ENCODE data around the gene TMEM263. TPM values are rescaled to one million over a fixed set of nuclear protein-coding genes. Genes with fewer than 3 reads are reported as not detected.

Gene TMEM263
- total and polyA plus RNA-seq, 10 donors: 9.6 to 38.1 (median 28.5) TPM

- no peaks in the 10 kb centered on the region for H3K36me3 ChIP-seq
- TF ChIP-seq POLR2A (IDR thresholded peaks at IDR 0.05) (no peak), CTCF (IDR thresholded peaks at IDR 0.05 in 8 of 11, conservative IDR thresholded peaks at IDR 0.05 in 3 of 11) (no peak), POLR2AphosphoS5 (IDR thresholded peaks at IDR 0.05) (no peak)
- peaks cover 0 to 50% (median 19%) of the 10 kb centered on the region in 6 donors for H3K4me1 ChIP-seq
- H3K27ac ChIP-seq: no peak overlapping the region
- H3K27me3 ChIP-seq (replicated peaks in 1 of 7): no peaks in the 10 kb centered on the region
- intact Hi-C loops (cut with DNase I; ENCODE audit: low total_unique reads): no loop called here
- DNase-seq: no peak
- no peaks in the 10 kb centered on the region for H3K9me3 ChIP-seq
- 81 to 86% (median 82%) methylated on average over 6 of the region's 6 CpGs for WGBS, 5 donors
- H3K4me3 ChIP-seq: no peak overlapping the region
These were observed 29.0 kb downstream of the TMEM263 start for GRCh38 chr12:106984588-106985137.

- no peak for DNase-seq
- H3K4me3 ChIP-seq: peak overlapping the region in 1 of 8 donors; percentile 83
- no peak overlapping the region for H3K27ac ChIP-seq
- no peaks in the 10 kb centered on the region for H3K27me3 ChIP-seq (replicated peaks in 1 of 7)
- H3K9me3 ChIP-seq: no peaks in the 10 kb centered on the region
- H3K36me3 ChIP-seq: no peaks in the 10 kb centered on the region
- 89 to 98% (median 96%) methylated on average over 5 of the region's 5 CpGs for WGBS, 5 donors
- TF ChIP-seq POLR2A (IDR thresholded peaks at IDR 0.05) (no peak), CTCF (IDR thresholded peaks at IDR 0.05 in 8 of 11, conservative IDR thresholded peaks at IDR 0.05 in 3 of 11) (no peak), POLR2AphosphoS5 (IDR thresholded peaks at IDR 0.05) (no peak)
- intact Hi-C loops (cut with DNase I; ENCODE audit: low total_unique reads): no loop called here
- H3K4me1 ChIP-seq: peaks cover 0 to 50% (median 19%) of the 10 kb centered on the region in 6 donors
These were observed 29.8 kb downstream of the TMEM263 start for GRCh38 chr12:106985479-106985878.

GRCh38 chr12:106986135-106986534 lies 30.4 kb downstream of the TMEM263 start:
- no peaks in the 10 kb centered on the region for H3K27me3 ChIP-seq (replicated peaks in 1 of 7)
- peak overlapping the region in 7 of 8 donors; percentile 78 to 90 (median 87) for H3K27ac ChIP-seq
- H3K4me1 ChIP-seq: peaks cover 0 to 47% (median 19%) of the 10 kb centered on the region in 6 donors
- 25 to 33% (median 28%) methylated on average over 4 of the region's 4 CpGs for WGBS, 5 donors
- intact Hi-C loops (cut with DNase I; ENCODE audit: low total_unique reads): no loop called here
- H3K36me3 ChIP-seq: no peaks in the 10 kb centered on the region
- TF ChIP-seq POLR2AphosphoS5 (IDR thresholded peaks at IDR 0.05): no peak
- no peak for TF ChIP-seq POLR2A (IDR thresholded peaks at IDR 0.05)
- no peak for TF ChIP-seq CTCF (IDR thresholded peaks at IDR 0.05 in 8 of 11, conservative IDR thresholded peaks at IDR 0.05 in 3 of 11)
- peak overlapping the region; percentile 55 to 86 (median 74) for H3K4me3 ChIP-seq
- no peak for DNase-seq
- H3K9me3 ChIP-seq: no peaks in the 10 kb centered on the region

- peak within 1 kb of the TSS; percentile 78 to 90 (median 86) for H3K27ac ChIP-seq
- TF ChIP-seq POLR2AphosphoS5 (IDR thresholded peaks at IDR 0.05): peak; percentile 81 to 87 (median 87)
- TF ChIP-seq CTCF (IDR thresholded peaks at IDR 0.05 in 8 of 11, conservative IDR thresholded peaks at IDR 0.05 in 3 of 11): peak in 2 of 11 experiments; percentile 11 to 21
- TF ChIP-seq POLR2A (IDR thresholded peaks at IDR 0.05): peak in 1 of 3 donors; percentile 31
- 0 to 1% (median 0%) methylated on average over 19 to 50 of the region's 50 CpGs for WGBS, 5 donors
- H3K4me3 ChIP-seq: peak within 1 kb of the TSS; percentile 55 to 86 (median 74)
- intact Hi-C loops (cut with DNase I; ENCODE audit: low total_unique reads): no loop called here
- H3K4me1 ChIP-seq: peaks cover 0 to 40% (median 19%) of the 10 kb centered on the region in 6 donors
- H3K36me3 ChIP-seq: no peaks in the 10 kb centered on the region
- DNase-seq: peak; percentile 95
- no peaks in the 10 kb centered on the region for H3K27me3 ChIP-seq (replicated peaks in 1 of 7)
- H3K9me3 ChIP-seq: no peaks in the 10 kb centered on the region
These were observed 31.1 kb downstream of the TMEM263 start, which contains the start of gene MTERF2 for GRCh38 chr12:106986625-106987389. Gene MTERF2, minus strand, starts transcription at chr12:106987146. Its CDS starts 8,432 bp downstream, at chr12:106978714.

All from spleen (tissue), 11 donors.